Peyer's patch (tissue), 4 donors: ENCODE results near the gene CD247. TPM values are rescaled to one million over a fixed set of nuclear protein-coding genes. Genes with fewer than 3 reads are reported as not detected.

ENCODE experiments used
- DNase-seq, 3 donors: peaks; one replicate each; pipeline ENCODE4 v3.0.0-alpha.2; 2017 to 2019
- H3K27ac ChIP-seq, 4 donors: fragments of 200-600 bp; sonication (generic); one replicate each; pipeline ENCODE4 v1.5.1; 2016 to 2019
- H3K27me3 ChIP-seq, 2 donors: fragments of 200-600 bp; sonication (generic); one replicate each; pipeline ENCODE4 v1.5.1; 2019
- H3K36me3 ChIP-seq, 3 donors: fragments of 200-600 bp; sonication (generic); one replicate each; pipeline ENCODE4 v1.5.1; 2016 to 2019
- H3K4me1 ChIP-seq, 4 donors: fragments of 200-600 bp; sonication (generic); one replicate each; pipeline ENCODE4 v1.5.1; 2016 to 2019
- H3K4me3 ChIP-seq, 4 donors: fragments of 200-600 bp; sonication (generic); 1 replicate in 3 of 4; 2 replicates in 1 of 4; pipeline ENCODE4 v1.5.1; 2016 to 2019; ENCODE audit warnings: mild to moderate bottlenecking in 1 of 4
- H3K9me3 ChIP-seq, 4 donors: fragments of 200-600 bp; sonication (generic); one replicate each; pipeline ENCODE4 v1.5.1; 2016 to 2019; ENCODE audit warnings: mild to moderate bottlenecking in 1 of 4
- POLR2A ChIP-seq, 2 donors: fragments of 450-650 bp; IDR thresholded peaks; one replicate each; pipeline ENCODE4 v1.5.1; 2017; ENCODE audit warnings: antibody characterized with exemption in 2 of 2, mild to moderate bottlenecking in 2 of 2, moderate library complexity in 2 of 2
- total RNA-seq, 4 donors: library from RNA; depleted of rRNA; stranded (reverse); fragments of >200 nt; gene quantifications; one replicate each; pipeline ENCODE4 v1.1.0, GENCODE V29; 2016
- TF ChIP-seq, protein P1 (sequence below), 6 experiments: fragments of 450-650 bp in 4 of 6; fragments of 200-600 bp in 2 of 6; sonication (generic) in 1 of 6; IDR thresholded peaks; one replicate each; pipeline ENCODE4 v1.5.1; 2017 to 2019; ENCODE audit warnings: antibody characterized with exemption in 6 of 6, mild to moderate bottlenecking in 3 of 6, moderate library complexity in 1 of 6

Gene CD247
- total RNA-seq, 4 donors from 2014 or later: 1.9 to 7.4 (median 3.9) TPM; not detected in 1

DNA sequence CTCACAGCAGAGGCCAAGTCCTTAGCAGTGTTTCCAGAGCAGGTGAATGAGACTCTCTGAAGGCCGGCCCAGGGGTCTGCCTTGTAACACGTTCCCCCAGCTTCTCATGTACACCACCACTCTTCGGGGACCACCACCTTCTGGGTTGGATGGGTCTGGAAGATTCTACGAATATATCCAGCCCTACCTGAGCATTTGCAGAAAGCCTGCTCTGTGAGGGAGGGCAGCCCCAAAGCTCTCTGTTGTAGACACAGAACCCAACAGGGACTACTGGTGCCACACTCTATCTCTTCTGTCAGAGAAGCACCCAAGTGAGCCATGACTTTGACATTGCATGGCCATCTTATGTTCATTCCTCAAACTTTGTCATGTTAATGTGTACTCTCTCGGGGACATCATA is 61.8 kb downstream of the CD247 start:
- TF ChIP-seq, protein P1, sequence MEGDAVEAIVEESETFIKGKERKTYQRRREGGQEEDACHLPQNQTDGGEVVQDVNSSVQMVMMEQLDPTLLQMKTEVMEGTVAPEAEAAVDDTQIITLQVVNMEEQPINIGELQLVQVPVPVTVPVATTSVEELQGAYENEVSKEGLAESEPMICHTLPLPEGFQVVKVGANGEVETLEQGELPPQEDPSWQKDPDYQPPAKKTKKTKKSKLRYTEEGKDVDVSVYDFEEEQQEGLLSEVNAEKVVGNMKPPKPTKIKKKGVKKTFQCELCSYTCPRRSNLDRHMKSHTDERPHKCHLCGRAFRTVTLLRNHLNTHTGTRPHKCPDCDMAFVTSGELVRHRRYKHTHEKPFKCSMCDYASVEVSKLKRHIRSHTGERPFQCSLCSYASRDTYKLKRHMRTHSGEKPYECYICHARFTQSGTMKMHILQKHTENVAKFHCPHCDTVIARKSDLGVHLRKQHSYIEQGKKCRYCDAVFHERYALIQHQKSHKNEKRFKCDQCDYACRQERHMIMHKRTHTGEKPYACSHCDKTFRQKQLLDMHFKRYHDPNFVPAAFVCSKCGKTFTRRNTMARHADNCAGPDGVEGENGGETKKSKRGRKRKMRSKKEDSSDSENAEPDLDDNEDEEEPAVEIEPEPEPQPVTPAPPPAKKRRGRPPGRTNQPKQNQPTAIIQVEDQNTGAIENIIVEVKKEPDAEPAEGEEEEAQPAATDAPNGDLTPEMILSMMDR (IDR thresholded peaks at IDR 0.05): no peak
- no peak for TF ChIP-seq POLR2A (IDR thresholded peaks at IDR 0.05)
- Histone ChIP-seq H3K9me3 (no peaks in the 10 kb centered on the region), H3K27me3 (no peaks in the 10 kb centered on the region), H3K36me3 (no peaks in the 10 kb centered on the region), H3K4me1 (peaks cover 0 to 7% (median 2%) of the 10 kb centered on the region in 4 donors), H3K4me3 (peak overlapping the region in 1 of 4 donors; percentile 72), H3K27ac (peak overlapping the region in 3 of 4 donors; percentile 46 to 78 (median 67))
- DNase-seq: peak in 1 of 3 donors; percentile 39

DNA sequence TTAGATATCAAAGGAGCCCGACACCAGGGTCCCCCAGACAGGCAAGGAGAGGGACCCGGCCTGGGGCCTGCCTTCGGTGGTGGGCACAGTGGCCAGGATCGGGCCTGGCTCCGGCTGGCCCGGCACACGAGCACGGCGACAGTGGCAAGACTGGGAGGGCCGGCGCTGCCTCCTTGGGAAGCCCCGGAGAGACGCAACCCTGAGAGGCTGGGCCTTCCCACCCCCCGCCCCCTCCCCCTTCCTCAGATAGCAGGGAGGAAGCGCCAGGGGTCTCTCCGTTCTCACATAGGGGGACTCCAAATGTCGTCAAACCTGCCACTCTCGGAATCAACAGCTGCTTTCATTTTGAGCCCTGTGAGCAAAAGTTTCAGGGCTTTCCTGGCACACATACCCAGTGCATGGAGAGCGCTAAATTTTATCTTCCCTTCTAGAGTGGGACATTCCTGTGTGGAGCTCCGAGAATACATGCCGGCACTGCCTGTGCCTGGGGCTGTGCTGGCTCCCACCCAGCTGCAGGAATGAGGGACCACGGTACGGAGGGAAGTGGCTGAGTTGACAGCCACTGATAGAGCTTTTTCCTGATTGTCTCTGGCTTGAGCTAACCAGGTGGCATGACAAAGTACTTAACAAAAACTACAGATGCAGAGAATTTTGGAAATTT is 62.4 kb downstream of the CD247 start:
- H3K27ac ChIP-seq: peak overlapping the region; percentile 66 to 78 (median 72)
- no peaks in the 10 kb centered on the region for H3K27me3 ChIP-seq
- no peaks in the 10 kb centered on the region for H3K9me3 ChIP-seq
- peak in 1 of 3 donors; percentile 52 for DNase-seq
- no peak for TF ChIP-seq POLR2A (IDR thresholded peaks at IDR 0.05)
- TF ChIP-seq, protein P1 (IDR thresholded peaks at IDR 0.05): no peak
- peak overlapping the region; percentile 50 to 83 (median 68) for H3K4me3 ChIP-seq
- H3K4me1 ChIP-seq: peaks cover 0 to 7% (median 2%) of the 10 kb centered on the region in 4 donors
- no peaks in the 10 kb centered on the region for H3K36me3 ChIP-seq

- no peak for TF ChIP-seq POLR2A (IDR thresholded peaks at IDR 0.05)
- TF ChIP-seq, protein P1 (IDR thresholded peaks at IDR 0.05): no peak
These were observed 63.2 kb downstream of the CD247 start for GRCh38 chr1:167454894-167455785.

GRCh38 chr1:167454304-167454893 is 63.9 kb downstream of the CD247 start:
- no peak for TF ChIP-seq POLR2A (IDR thresholded peaks at IDR 0.05)
- TF ChIP-seq, protein P1 (IDR thresholded peaks at IDR 0.05): no peak
- H3K36me3 ChIP-seq: no peaks in the 10 kb centered on the region
- peak overlapping the region; percentile 50 to 83 (median 68) for H3K4me3 ChIP-seq
- H3K27ac ChIP-seq: peak overlapping the region; percentile 66 to 78 (median 72)
- peak in 1 of 3 donors; percentile 44 for DNase-seq
- H3K9me3 ChIP-seq: no peaks in the 10 kb centered on the region
- no peaks in the 10 kb centered on the region for H3K27me3 ChIP-seq
- H3K4me1 ChIP-seq: peaks cover 0 to 7% (median 2%) of the 10 kb centered on the region in 4 donors

More at GRCh38 chr1:167454894-167455785, 63.2 kb downstream of the CD247 start:
- no peaks in the 10 kb centered on the region for H3K27me3 ChIP-seq
- DNase-seq: peak; percentile 70 to 89 (median 81)
- no peaks in the 10 kb centered on the region for H3K36me3 ChIP-seq
- peak overlapping the region; percentile 50 to 83 (median 68) for H3K4me3 ChIP-seq
- no peaks in the 10 kb centered on the region for H3K9me3 ChIP-seq
- H3K4me1 ChIP-seq: peaks cover 0 to 7% (median 2%) of the 10 kb centered on the region in 4 donors
- peak overlapping the region; percentile 66 to 78 (median 72) for H3K27ac ChIP-seq

DNA sequence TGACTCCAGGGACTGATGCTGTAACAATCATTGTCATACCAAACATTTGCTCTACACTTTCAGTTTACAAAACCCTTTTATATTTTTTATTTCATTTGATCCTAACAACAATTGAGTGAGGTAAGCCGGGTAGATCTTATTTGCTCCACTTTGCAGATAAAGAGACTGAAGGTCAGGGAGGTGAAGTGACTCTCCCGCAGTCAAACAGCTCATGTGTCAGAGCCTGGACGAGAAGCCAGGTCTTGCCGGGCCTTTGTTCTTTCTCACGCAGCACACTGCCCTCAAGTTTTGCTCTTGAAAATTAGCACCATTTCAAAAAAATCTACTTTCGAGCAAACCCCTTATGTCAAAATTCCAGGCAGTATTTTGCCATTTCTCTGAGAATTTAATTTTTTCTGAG is 65.2 kb downstream of the CD247 start:
- Histone ChIP-seq H3K27me3 (no peaks in the 10 kb centered on the region), H3K27ac (no peak overlapping the region), H3K4me1 (peaks cover 0 to 7% (median 2%) of the 10 kb centered on the region in 4 donors), H3K36me3 (no peaks in the 10 kb centered on the region), H3K9me3 (no peaks in the 10 kb centered on the region), H3K4me3 (no peak overlapping the region)
- TF ChIP-seq, protein P1 (IDR thresholded peaks at IDR 0.05): no peak
- no peak for TF ChIP-seq POLR2A (IDR thresholded peaks at IDR 0.05)
- peak in 1 of 3 donors; percentile 43 for DNase-seq
